HL-60 (cell line): Measurements from ENCODE around the gene CCDC126.
A peak's percentile ranks its signal among the peaks of the same experiment; 100 is the strongest.

Experiments used
- DNase-seq, 2 experiments: peaks; one replicate each; pipeline ENCODE4 v3.0.0-alpha.2; 2010 to 2020; ENCODE audit warnings: low read depth in 1 of 2, low spot score in 1 of 2
- H3K27ac ChIP-seq: fragments of 250-450 bp; sonication (Bioruptor Pico); replicated peaks from 2 replicates; pipeline ENCODE4 v1.5.1; 2020; ENCODE audit warnings: mild to moderate bottlenecking, moderate library complexity
- H3K27me3 ChIP-seq: fragments of 250-450 bp; sonication (Bioruptor Pico); 2 replicates; pipeline ENCODE4 v1.5.1; 2021; ENCODE audit warnings: mild to moderate bottlenecking, moderate library complexity; ENCODE audit not compliant: insufficient read depth, poor library complexity, severe bottlenecking
- H3K4me3 ChIP-seq: replicated peaks from 2 replicates; pipeline ENCODE4 v1.5.1; 2011; ENCODE audit warnings: mild to moderate bottlenecking, control low read depth, low read length; ENCODE audit not compliant: insufficient read depth
- CTCF ChIP-seq: IDR thresholded peaks from one replicate; pipeline ENCODE4 v1.5.1; 2011; ENCODE audit warnings: low read length, control low read depth, inconsistent platforms; ENCODE audit not compliant: insufficient read depth
- GABPA ChIP-seq: IDR thresholded peaks from 2 replicates; pipeline ENCODE4 v1.6.1; 2012; ENCODE audit warnings: low read depth
- POLR2AphosphoS5 ChIP-seq: IDR thresholded peaks from 2 replicates; pipeline ENCODE4 v1.6.1; 2012; ENCODE audit warnings: low read depth
- SPI1 ChIP-seq: IDR thresholded peaks from 2 replicates; pipeline ENCODE4 v1.6.1; 2012; ENCODE audit warnings: low read depth, mild to moderate bottlenecking, borderline replicate concordance
- TF ChIP-seq, protein P1 (sequence below): IDR thresholded peaks from 2 replicates; pipeline ENCODE4 v1.6.1; 2012; ENCODE audit warnings: low read depth; ENCODE audit not compliant: insufficient replicate concordance

Gene CCDC126

GRCh38 chr7:23654508-23654907, 57.3 kb downstream of the CCDC126 start:
- Histone ChIP-seq H3K4me3 (no peak overlapping the region), H3K27ac (no peak overlapping the region), H3K27me3 (no peaks in the 10 kb centered on the region)
- no peak for TF ChIP-seq CTCF
- no peak for TF ChIP-seq POLR2AphosphoS5
- TF ChIP-seq, protein P1, sequence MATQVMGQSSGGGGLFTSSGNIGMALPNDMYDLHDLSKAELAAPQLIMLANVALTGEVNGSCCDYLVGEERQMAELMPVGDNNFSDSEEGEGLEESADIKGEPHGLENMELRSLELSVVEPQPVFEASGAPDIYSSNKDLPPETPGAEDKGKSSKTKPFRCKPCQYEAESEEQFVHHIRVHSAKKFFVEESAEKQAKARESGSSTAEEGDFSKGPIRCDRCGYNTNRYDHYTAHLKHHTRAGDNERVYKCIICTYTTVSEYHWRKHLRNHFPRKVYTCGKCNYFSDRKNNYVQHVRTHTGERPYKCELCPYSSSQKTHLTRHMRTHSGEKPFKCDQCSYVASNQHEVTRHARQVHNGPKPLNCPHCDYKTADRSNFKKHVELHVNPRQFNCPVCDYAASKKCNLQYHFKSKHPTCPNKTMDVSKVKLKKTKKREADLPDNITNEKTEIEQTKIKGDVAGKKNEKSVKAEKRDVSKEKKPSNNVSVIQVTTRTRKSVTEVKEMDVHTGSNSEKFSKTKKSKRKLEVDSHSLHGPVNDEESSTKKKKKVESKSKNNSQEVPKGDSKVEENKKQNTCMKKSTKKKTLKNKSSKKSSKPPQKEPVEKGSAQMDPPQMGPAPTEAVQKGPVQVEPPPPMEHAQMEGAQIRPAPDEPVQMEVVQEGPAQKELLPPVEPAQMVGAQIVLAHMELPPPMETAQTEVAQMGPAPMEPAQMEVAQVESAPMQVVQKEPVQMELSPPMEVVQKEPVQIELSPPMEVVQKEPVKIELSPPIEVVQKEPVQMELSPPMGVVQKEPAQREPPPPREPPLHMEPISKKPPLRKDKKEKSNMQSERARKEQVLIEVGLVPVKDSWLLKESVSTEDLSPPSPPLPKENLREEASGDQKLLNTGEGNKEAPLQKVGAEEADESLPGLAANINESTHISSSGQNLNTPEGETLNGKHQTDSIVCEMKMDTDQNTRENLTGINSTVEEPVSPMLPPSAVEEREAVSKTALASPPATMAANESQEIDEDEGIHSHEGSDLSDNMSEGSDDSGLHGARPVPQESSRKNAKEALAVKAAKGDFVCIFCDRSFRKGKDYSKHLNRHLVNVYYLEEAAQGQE, result no peak
- TF ChIP-seq GABPA, result no peak
- no peak for TF ChIP-seq SPI1
- peak in 1 of 2 experiments; percentile 14 for DNase-seq

- no peaks in the 10 kb centered on the region for H3K27me3 ChIP-seq
- no peak overlapping the region for H3K27ac ChIP-seq
- H3K4me3 ChIP-seq, result no peak overlapping the region
- no peak for TF ChIP-seq SPI1
- no peak for TF ChIP-seq GABPA
- no peak for TF ChIP-seq CTCF
- no peak for TF ChIP-seq POLR2AphosphoS5
- TF ChIP-seq, protein P1, result no peak
- no peak for DNase-seq
Measured at GRCh38 chr7:23655433-23655832, 58.3 kb downstream of the CCDC126 start.

DNA sequence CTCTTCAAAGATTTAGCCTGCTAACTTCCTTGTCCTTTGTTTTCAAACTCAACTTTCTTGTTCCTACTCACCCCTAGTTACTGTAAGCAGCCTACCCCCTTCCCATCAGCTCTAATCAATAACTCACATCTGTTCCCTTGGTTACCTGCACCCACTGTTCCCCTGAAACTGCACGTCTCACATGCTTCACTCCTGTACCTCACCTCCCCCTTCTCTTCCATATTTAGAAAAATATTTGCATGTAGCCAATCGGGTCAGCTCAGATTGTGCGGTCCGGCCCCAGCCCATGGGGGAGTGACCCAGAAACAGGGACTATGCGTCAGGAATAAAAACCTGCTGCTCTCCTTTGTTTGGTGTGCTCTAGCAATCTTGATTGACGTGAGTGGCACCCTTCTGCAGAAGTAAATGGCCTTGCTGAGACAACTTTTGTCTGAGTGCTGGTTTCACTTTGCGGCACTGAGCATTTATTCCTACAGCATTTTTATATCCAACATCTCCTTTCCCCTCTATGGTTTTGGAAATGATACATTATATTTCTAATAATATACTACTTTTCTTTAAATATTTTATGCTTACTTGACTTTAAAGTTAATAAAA, 61.7 kb downstream of the CCDC126 start:
- Histone ChIP-seq H3K27ac (no peak overlapping the region), H3K27me3 (no peaks in the 10 kb centered on the region), H3K4me3 (no peak overlapping the region)
- TF ChIP-seq CTCF (no peak), SPI1 (no peak), GABPA (no peak), POLR2AphosphoS5 (no peak)
- TF ChIP-seq, protein P1, result no peak
- no peak for DNase-seq
